ENCODE measurements around the gene MRPL45.

MRPL45 gene

GRCh38 chr17:38341035-38341721 lies 44.2 kb downstream of the MRPL45 start:
- Histone ChIP-seq H3F3A (ENCODE audit: insufficient read depth) (no peaks in the 10 kb centered on the region), H3K36me3 (ENCODE audit: low read length) (no peaks in the 10 kb centered on the region), H3K9me2 (replicated peaks; ENCODE audit: insufficient read depth, low read length) (no peaks in the 10 kb centered on the region), H3K9ac (ENCODE audit: low read length) (no peak overlapping the region), H2AFZ (ENCODE audit: low read depth, low read length, severe bottlenecking) (no peak overlapping the region), H3K4me2 (ENCODE audit: low read depth, low read length, poor library complexity, severe bottlenecking) (no peak overlapping the region), H3K27me3 (ENCODE audit: low read length) (no peaks in the 10 kb centered on the region), H3K27ac (ENCODE audit: low read depth, low read length) (no peak overlapping the region), H4K20me1 (ENCODE audit: low read depth, low read length) (no peaks in the 10 kb centered on the region), H3K9me3 (ENCODE audit: insufficient read depth, low read length) (no peaks in the 10 kb centered on the region), H3K79me2 (ENCODE audit: insufficient read depth, low read length) (no peaks in the 10 kb centered on the region), H3K4me3 (ENCODE audit: insufficient read depth, low read length, poor library complexity, severe bottlenecking) (no peak overlapping the region)
- TF ChIP-seq, protein P1, sequence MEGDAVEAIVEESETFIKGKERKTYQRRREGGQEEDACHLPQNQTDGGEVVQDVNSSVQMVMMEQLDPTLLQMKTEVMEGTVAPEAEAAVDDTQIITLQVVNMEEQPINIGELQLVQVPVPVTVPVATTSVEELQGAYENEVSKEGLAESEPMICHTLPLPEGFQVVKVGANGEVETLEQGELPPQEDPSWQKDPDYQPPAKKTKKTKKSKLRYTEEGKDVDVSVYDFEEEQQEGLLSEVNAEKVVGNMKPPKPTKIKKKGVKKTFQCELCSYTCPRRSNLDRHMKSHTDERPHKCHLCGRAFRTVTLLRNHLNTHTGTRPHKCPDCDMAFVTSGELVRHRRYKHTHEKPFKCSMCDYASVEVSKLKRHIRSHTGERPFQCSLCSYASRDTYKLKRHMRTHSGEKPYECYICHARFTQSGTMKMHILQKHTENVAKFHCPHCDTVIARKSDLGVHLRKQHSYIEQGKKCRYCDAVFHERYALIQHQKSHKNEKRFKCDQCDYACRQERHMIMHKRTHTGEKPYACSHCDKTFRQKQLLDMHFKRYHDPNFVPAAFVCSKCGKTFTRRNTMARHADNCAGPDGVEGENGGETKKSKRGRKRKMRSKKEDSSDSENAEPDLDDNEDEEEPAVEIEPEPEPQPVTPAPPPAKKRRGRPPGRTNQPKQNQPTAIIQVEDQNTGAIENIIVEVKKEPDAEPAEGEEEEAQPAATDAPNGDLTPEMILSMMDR (IDR thresholded peaks at IDR 0.05; ENCODE audit: insufficient read depth, low read length, poor library complexity, severe bottlenecking), result no peak
- no peak for TF ChIP-seq EZH2phosphoT487 (conservative IDR thresholded peaks at IDR 0.05; ENCODE audit: low read length)

GRCh38 chr17:38342886-38343607 lies 46.1 kb downstream of the MRPL45 start:
- Histone ChIP-seq H3F3A (ENCODE audit: insufficient read depth) (no peaks in the 10 kb centered on the region), H3K4me2 (ENCODE audit: low read depth, low read length, poor library complexity, severe bottlenecking) (no peak overlapping the region), H3K27me3 (ENCODE audit: low read length) (no peaks in the 10 kb centered on the region), H4K20me1 (ENCODE audit: low read depth, low read length) (no peaks in the 10 kb centered on the region), H3K79me2 (ENCODE audit: insufficient read depth, low read length) (no peaks in the 10 kb centered on the region), H2AFZ (ENCODE audit: low read depth, low read length, severe bottlenecking) (no peak overlapping the region), H3K27ac (ENCODE audit: low read depth, low read length) (no peak overlapping the region), H3K9me2 (replicated peaks; ENCODE audit: insufficient read depth, low read length) (no peaks in the 10 kb centered on the region), H3K9me3 (ENCODE audit: insufficient read depth, low read length) (no peaks in the 10 kb centered on the region), H3K9ac (ENCODE audit: low read length) (no peak overlapping the region), H3K36me3 (ENCODE audit: low read length) (no peaks in the 10 kb centered on the region), H3K4me3 (ENCODE audit: insufficient read depth, low read length, poor library complexity, severe bottlenecking) (no peak overlapping the region)
- TF ChIP-seq, protein P1 (IDR thresholded peaks at IDR 0.05; ENCODE audit: insufficient read depth, low read length, poor library complexity, severe bottlenecking), result no peak
- TF ChIP-seq EZH2phosphoT487 (conservative IDR thresholded peaks at IDR 0.05; ENCODE audit: low read length), result no peak

DNA sequence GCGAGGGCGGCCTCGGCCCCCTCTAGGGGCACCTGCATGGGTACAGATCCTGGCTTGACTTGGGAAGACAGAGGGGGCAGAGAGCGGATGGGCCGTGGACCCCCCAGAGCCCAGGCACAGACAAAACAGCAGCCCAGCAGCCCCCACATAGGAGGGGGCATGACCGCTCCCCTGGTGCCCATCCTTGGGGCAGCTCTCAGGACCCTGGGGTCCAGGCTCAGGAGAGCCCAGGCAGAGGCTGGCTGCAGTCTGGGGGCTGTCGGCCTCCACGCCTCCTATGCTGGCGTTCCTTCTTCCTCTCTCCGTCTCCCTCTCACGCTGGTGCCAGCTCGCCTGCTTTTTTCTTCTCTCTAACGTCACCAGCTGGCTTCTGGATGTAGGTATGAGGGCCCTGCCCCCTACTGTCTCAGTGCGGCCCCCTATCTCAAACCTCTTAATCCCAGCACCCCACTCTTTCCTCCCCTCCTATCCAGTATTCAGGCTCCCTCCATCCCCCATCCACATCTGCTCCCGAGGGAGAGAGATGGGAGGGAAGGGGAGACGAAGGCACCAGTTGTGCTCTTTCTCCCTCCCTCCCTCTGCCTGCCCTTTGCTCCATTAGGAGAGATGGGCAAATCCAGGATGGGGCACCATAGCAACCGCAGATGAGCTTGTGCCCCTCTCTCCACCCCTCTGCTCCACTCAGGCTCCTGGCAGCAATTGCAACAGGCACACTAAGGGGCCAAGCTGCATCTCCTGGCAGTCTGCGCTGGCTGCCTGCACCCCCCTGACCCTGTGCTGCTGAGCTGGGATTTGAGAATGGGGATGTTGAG lies 46.8 kb downstream of the MRPL45 start, which contains the start of gene GPR179:
TSS of gene GPR179 (minus strand) at position 349 of the 812 bp plus-strand sequence. CDS start at position 182, 167 bp downstream.
- H3K27me3 ChIP-seq (ENCODE audit: low read length), result no peaks in the 10 kb centered on the region
- H2AFZ ChIP-seq (ENCODE audit: low read depth, low read length, severe bottlenecking), result no peak within 1 kb of the TSS

More for the DNA sequence above, 46.8 kb downstream of the MRPL45 start, which contains the start of gene GPR179:
- Histone ChIP-seq H3F3A (ENCODE audit: insufficient read depth) (no peaks in the 10 kb centered on the region), H3K4me2 (ENCODE audit: low read depth, low read length, poor library complexity, severe bottlenecking) (no peak within 1 kb of the TSS), H3K4me3 (ENCODE audit: insufficient read depth, low read length, poor library complexity, severe bottlenecking) (no peak within 1 kb of the TSS), H3K9me3 (ENCODE audit: insufficient read depth, low read length) (no peaks in the 10 kb centered on the region), H4K20me1 (ENCODE audit: low read depth, low read length) (no peaks in the 10 kb centered on the region), H3K9me2 (replicated peaks; ENCODE audit: insufficient read depth, low read length) (no peaks in the 10 kb centered on the region), H3K36me3 (ENCODE audit: low read length) (no peaks in the 10 kb centered on the region), H3K27ac (ENCODE audit: low read depth, low read length) (no peak within 1 kb of the TSS), H3K79me2 (ENCODE audit: insufficient read depth, low read length) (no peaks in the 10 kb centered on the region), H3K9ac (ENCODE audit: low read length) (no peak within 1 kb of the TSS)
- TF ChIP-seq EZH2phosphoT487 (conservative IDR thresholded peaks at IDR 0.05; ENCODE audit: low read length), result no peak
- TF ChIP-seq, protein P1 (IDR thresholded peaks at IDR 0.05; ENCODE audit: insufficient read depth, low read length, poor library complexity, severe bottlenecking), result no peak
